Breast epithelium (tissue), 4 donors: Measurements from ENCODE around the gene RARG. TPM values are rescaled to one million over a fixed set of nuclear protein-coding genes. Genes with fewer than 3 reads are reported as not detected.

Experiments
- DNase-seq, 2 donors: peaks; one replicate each; pipeline ENCODE4 v3.0.0-alpha.2; 2019; ENCODE audit warnings: low spot score in 2 of 2
- H3K27ac ChIP-seq, 2 donors: fragments of 200-600 bp; sonication (generic) in 1 of 2; one replicate each; pipeline ENCODE4 v1.5.1; 2016 to 2019; ENCODE audit warnings: mild to moderate bottlenecking in 1 of 2
- H3K27me3 ChIP-seq, 2 donors: fragments of 200-600 bp; sonication (generic) in 1 of 2; one replicate each; pipeline versions ENCODE4 v1.5.1 to v1.6.0; 2017 to 2019; ENCODE audit warnings: control low read depth in 1 of 2, mild to moderate bottlenecking in 1 of 2
- H3K36me3 ChIP-seq: fragments of 200-600 bp; one replicate; pipeline ENCODE4 v1.5.1; 2019
- H3K4me1 ChIP-seq, 2 donors: fragments of 200-600 bp; sonication (generic); one replicate each; pipeline ENCODE4 v1.5.1; 2016 to 2019; ENCODE audit warnings: control low read depth in 1 of 2
- H3K4me3 ChIP-seq, 3 donors: fragments of 200-600 bp; sonication (generic); 1 replicate in 2 of 3; 2 replicates in 1 of 3; pipeline ENCODE4 v1.5.1; 2016 to 2019; ENCODE audit warnings: mild to moderate bottlenecking in 3 of 3, moderate library complexity in 2 of 3
- H3K9me3 ChIP-seq, 2 donors: fragments of 200-600 bp; sonication (generic) in 1 of 2; one replicate each; pipeline ENCODE4 v1.5.1; 2016 to 2019; ENCODE audit warnings: control low read depth in 1 of 2
- POLR2A ChIP-seq: fragments of 450-650 bp; IDR thresholded peaks from one replicate; pipeline ENCODE4 v1.6.1; 2016; ENCODE audit warnings: antibody characterized with exemption, mild to moderate bottlenecking, moderate library complexity
- POLR2AphosphoS5 ChIP-seq, 3 donors: sonication (generic); formaldehyde crosslinking; IDR thresholded peaks; one replicate each; pipeline ENCODE4 v1.6.1; 2017; ENCODE audit warnings: antibody characterized with exemption in 3 of 3
- intact Hi-C: fragments of 100-400 bp; cut with DNase I; formaldehyde crosslinking; loops from one replicate; pipeline ENCODE4 v1.15.1; 2023; ENCODE audit warnings: low total_unique reads
- total RNA-seq, 3 donors: library from RNA; depleted of rRNA; stranded (reverse); fragments of >200 nt; gene quantifications; one replicate each; pipeline ENCODE4 v1.1.0, GENCODE V29; 2016
- TF ChIP-seq, protein P1 (sequence below), 3 donors: fragments of 450-650 bp; IDR thresholded peaks; one replicate each; pipeline ENCODE4 v1.5.1; 2016 to 2017; ENCODE audit warnings: antibody characterized with exemption in 3 of 3, mild to moderate bottlenecking in 3 of 3, moderate library complexity in 3 of 3

The RARG gene
- total RNA-seq, 3 donors from 2014 or later: 12.2 to 39.8 (median 23.3) TPM

DNA sequence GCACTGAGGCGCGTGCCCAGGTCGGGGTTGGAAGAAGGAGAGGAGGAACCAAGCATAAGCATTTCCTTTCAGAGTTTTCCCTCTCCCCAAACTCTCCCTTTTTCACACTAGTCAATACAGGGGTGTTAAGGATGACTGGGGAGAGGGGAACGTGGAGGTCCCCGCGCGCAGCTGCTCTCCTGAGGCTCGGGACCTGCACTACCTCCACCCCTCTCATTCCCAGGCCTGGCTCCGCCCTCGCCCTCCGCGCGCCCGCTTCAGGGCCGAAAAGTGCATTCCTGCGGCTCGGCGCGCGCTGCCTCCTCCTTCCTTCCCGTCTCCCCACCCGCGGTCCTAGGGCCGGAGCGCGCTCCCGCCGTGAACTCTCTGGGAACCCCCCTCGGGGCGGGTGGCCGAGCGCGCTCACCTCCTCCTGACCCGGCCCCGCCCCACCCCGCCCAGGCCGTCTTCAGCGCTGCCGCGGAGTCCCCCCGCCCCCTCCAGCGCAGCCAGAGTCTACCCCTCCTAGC lies 11.3 kb downstream of the RARG start:
- H3K9me3 ChIP-seq: no peaks in the 10 kb centered on the region
- H3K4me1 ChIP-seq: peaks cover 30 to 59% of the 10 kb centered on the region in 2 donors
- peak; percentile 89 to 93 for DNase-seq
- H3K36me3 ChIP-seq: no peaks in the 10 kb centered on the region
- intact Hi-C loops: no loop called here
- peak overlapping the region; percentile 58 to 77 (median 77) for H3K4me3 ChIP-seq
- peak overlapping the region; percentile 99 to 100 for H3K27ac ChIP-seq
- no peak for TF ChIP-seq POLR2AphosphoS5 (IDR thresholded peaks at IDR 0.05)
- TF ChIP-seq, protein P1, sequence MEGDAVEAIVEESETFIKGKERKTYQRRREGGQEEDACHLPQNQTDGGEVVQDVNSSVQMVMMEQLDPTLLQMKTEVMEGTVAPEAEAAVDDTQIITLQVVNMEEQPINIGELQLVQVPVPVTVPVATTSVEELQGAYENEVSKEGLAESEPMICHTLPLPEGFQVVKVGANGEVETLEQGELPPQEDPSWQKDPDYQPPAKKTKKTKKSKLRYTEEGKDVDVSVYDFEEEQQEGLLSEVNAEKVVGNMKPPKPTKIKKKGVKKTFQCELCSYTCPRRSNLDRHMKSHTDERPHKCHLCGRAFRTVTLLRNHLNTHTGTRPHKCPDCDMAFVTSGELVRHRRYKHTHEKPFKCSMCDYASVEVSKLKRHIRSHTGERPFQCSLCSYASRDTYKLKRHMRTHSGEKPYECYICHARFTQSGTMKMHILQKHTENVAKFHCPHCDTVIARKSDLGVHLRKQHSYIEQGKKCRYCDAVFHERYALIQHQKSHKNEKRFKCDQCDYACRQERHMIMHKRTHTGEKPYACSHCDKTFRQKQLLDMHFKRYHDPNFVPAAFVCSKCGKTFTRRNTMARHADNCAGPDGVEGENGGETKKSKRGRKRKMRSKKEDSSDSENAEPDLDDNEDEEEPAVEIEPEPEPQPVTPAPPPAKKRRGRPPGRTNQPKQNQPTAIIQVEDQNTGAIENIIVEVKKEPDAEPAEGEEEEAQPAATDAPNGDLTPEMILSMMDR (IDR thresholded peaks at IDR 0.05): peak in 1 of 3 donors; percentile 22
- H3K27me3 ChIP-seq: no peaks in the 10 kb centered on the region

DNA sequence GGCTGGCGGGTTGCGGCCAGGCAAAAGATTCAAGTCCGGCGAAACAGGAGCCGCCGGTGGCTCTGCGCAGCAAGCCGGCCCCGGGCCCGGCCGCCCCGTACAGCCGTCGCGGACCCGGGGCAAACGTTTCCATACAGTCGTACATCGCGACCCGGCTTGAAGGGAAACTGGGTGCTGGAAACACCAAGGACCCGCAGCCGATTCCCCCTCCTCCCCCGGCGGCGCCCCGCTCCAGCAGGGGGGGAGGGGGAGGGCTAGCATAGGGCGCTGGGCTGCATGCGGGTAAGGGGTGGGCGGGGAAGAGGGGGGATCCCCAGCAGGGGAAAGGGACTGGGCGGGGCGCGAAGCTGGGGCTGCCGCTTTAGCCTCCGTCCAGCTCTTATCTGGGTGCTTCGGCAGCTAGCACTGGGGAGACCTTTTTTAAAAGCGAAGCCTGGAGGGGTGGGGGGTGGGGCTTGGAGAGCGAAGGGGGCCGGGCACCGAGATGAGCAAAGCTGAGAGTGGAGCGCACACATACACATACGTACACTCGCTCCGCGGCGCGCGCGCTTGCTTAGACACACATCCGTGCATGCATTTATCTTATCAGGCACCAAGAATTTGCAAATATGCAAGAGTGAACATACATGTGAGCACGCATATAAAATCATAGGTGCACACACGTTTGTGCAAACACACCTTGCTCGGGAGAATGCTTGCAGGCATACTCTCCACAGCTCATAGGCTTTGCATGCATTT lies 11.9 kb downstream of the RARG start:
- Histone ChIP-seq H3K4me1 (peaks cover 30 to 52% of the 10 kb centered on the region in 2 donors), H3K9me3 (no peaks in the 10 kb centered on the region), H3K4me3 (peak overlapping the region; percentile 58 to 77 (median 77)), H3K36me3 (no peaks in the 10 kb centered on the region), H3K27ac (peak overlapping the region; percentile 99 to 100), H3K27me3 (no peaks in the 10 kb centered on the region)
- DNase-seq: peak in 1 of 2 donors; percentile 61
- intact Hi-C loops: loop anchor here (5.0 kb wide), 1 partner anchor 32 kb away; a partner anchor contains a TSS
- TF ChIP-seq, protein P1 (IDR thresholded peaks at IDR 0.05): no peak
- no peak for TF ChIP-seq POLR2A
- no peak for TF ChIP-seq POLR2AphosphoS5 (IDR thresholded peaks at IDR 0.05)

DNA sequence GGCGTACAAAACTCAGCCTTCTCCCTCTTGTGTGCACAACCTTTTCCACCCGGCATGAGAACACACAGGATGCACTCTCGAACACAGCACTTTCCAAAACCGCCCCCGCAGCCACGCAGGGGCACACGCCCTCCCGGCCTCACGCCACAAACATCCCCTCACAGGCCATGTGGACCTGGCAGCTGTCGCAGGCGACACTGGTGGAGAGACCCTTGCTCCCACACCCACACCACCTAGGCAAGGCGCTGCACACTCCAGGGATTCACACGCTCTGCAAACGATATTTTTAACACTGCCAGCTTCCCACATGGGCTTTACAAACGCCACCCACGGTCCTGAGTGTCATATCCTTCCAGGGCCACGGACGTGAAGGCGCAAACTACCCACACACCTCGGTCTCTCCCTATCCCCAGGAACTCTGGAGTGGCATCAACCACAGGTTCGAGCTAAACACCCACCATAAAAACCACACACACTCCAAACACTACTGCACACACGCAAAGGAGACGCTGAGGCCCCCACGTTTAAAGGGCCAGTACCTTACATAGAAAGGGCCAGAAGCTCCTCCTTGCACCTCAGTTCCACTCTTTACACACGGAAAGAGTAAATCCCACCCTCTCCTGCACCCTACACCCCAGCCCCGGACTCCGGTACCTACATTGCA lies 12.6 kb downstream of the RARG start:
- intact Hi-C loops: loop anchor here (5.0 kb wide), 1 partner anchor 33 kb away; a partner anchor contains a TSS
- DNase-seq: no peak
- Histone ChIP-seq H3K4me1 (peaks cover 30 to 50% of the 10 kb centered on the region in 2 donors), H3K9me3 (no peaks in the 10 kb centered on the region), H3K36me3 (no peaks in the 10 kb centered on the region), H3K4me3 (peak overlapping the region; percentile 58 to 77 (median 77)), H3K27ac (peak overlapping the region; percentile 81 to 100), H3K27me3 (no peaks in the 10 kb centered on the region)
- TF ChIP-seq, protein P1 (IDR thresholded peaks at IDR 0.05): no peak
- TF ChIP-seq POLR2A (no peak), POLR2AphosphoS5 (IDR thresholded peaks at IDR 0.05) (no peak)

DNA sequence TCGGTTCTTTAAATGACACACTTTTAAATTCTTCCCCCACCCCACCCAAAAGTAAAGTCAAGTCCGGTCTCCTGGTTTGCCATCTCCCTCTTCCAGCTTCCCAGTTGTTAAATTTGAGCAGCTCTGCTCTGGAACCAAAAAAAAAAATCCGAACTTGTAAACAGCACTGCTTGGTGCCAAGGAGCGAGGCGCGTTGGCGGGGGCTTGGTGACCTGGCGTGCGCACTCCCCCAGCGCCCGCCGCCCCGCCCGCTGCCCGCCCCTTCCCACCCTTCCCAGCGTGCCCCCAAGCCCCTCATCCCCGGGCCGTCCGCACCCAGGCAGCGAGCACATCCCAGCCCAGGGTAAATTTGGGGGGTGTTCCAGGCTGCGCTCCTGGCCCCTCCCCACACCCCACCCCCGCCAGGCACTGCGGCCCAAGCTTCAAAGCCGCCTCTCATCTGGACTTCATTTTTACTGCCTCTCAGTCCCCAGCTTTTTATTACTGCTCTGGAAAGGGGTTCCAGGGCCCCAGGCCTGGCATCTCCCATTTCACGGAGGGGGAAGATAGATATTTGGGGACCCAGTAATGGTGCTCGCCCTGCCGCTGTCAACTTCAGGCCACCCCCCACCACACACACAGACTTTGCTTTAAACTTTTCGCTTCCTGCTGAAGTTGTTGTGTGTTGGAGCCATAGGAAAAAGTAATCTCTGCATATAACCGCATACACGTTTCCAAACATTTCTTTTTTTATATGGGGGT lies 13.3 kb downstream of the RARG start:
- TF ChIP-seq POLR2A (no peak), POLR2AphosphoS5 (IDR thresholded peaks at IDR 0.05) (no peak)
- TF ChIP-seq, protein P1 (IDR thresholded peaks at IDR 0.05): no peak
- no peak for DNase-seq
- intact Hi-C loops: loop anchor here (5.0 kb wide), 1 partner anchor 34 kb away; a partner anchor contains a TSS

More for the DNA sequence above, 13.3 kb downstream of the RARG start:
- H3K27me3 ChIP-seq: no peaks in the 10 kb centered on the region
- peaks cover 29 to 46% of the 10 kb centered on the region in 2 donors for H3K4me1 ChIP-seq
- no peaks in the 10 kb centered on the region for H3K36me3 ChIP-seq
- no peaks in the 10 kb centered on the region for H3K9me3 ChIP-seq
- peak overlapping the region; percentile 58 to 77 (median 77) for H3K4me3 ChIP-seq
- peak overlapping the region; percentile 81 to 100 for H3K27ac ChIP-seq
